ENCODE measurements around the gene IMPG2.

DNA sequence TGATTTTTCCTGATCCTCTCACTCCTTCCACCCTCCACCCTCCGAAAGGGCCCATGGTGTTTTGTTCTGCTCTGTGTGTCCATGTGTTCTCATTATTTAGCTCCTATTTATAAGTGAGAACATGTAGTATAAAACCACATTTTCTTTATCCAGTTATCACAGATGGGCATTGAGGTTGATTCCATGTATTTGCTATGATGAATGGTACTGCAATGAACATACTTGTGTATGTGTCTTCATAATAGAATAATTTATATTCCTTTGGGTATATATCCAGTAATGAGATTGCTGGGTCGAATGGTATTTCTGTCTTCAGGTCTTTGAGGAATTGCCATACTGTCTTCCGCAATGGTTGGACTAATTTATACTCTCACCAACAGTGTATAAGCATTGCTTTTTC lies 126.0 kb downstream of the IMPG2 start:
- TF ChIP-seq, protein P1, sequence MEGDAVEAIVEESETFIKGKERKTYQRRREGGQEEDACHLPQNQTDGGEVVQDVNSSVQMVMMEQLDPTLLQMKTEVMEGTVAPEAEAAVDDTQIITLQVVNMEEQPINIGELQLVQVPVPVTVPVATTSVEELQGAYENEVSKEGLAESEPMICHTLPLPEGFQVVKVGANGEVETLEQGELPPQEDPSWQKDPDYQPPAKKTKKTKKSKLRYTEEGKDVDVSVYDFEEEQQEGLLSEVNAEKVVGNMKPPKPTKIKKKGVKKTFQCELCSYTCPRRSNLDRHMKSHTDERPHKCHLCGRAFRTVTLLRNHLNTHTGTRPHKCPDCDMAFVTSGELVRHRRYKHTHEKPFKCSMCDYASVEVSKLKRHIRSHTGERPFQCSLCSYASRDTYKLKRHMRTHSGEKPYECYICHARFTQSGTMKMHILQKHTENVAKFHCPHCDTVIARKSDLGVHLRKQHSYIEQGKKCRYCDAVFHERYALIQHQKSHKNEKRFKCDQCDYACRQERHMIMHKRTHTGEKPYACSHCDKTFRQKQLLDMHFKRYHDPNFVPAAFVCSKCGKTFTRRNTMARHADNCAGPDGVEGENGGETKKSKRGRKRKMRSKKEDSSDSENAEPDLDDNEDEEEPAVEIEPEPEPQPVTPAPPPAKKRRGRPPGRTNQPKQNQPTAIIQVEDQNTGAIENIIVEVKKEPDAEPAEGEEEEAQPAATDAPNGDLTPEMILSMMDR (conservative IDR thresholded peaks at IDR 0.05; ENCODE audit: low read depth, low read length) = no peak
- TF ChIP-seq EZH2 (IDR thresholded peaks at IDR 0.05; ENCODE audit: low read length, unreplicated experiment) = no peak
- no peak for TF ChIP-seq EZH2phosphoT487 (IDR thresholded peaks at IDR 0.05; ENCODE audit: borderline replicate concordance, low read length)
